Mesendoderm (in vitro differentiated cells): ENCODE data around the gene PRR9.
A peak's percentile ranks its signal among the peaks of the same experiment; 100 is the strongest.

Experiments used
- DNase-seq: peaks from one replicate; pipeline ENCODE4 v3.0.0; 2013
- H2AK5ac ChIP-seq: 2 replicates; pipeline ENCODE4 v1.6.1; 2013; ENCODE audit warnings: low read length, inconsistent platforms
- H2BK120ac ChIP-seq: 2 replicates; pipeline ENCODE4 v1.6.1; 2013; ENCODE audit warnings: low read depth, mild to moderate bottlenecking, low read length, moderate library complexity, mixed read lengths
- H2BK15ac ChIP-seq: replicated peaks from 2 replicates; pipeline ENCODE4 v1.6.1; 2013; ENCODE audit warnings: low read depth, mild to moderate bottlenecking, moderate library complexity
- H2BK5ac ChIP-seq: 2 replicates; pipeline ENCODE4 v1.6.1; 2013; ENCODE audit warnings: low read length, inconsistent platforms
- H3K18ac ChIP-seq: 2 replicates; pipeline ENCODE4 v1.6.1; 2013; ENCODE audit warnings: mild to moderate bottlenecking, low read length, mixed read lengths
- H3K23ac ChIP-seq: one replicate; pipeline ENCODE4 v1.6.1; 2013; ENCODE audit warnings: low read length
- H3K27ac ChIP-seq: 2 replicates; pipeline ENCODE4 v1.5.1; 2013; ENCODE audit warnings: low read depth, mild to moderate bottlenecking, inconsistent platforms, low read length, moderate library complexity
- H3K27me3 ChIP-seq: 2 replicates; pipeline ENCODE4 v1.6.1; 2013; ENCODE audit warnings: low read length, control low read depth, mild to moderate bottlenecking, inconsistent platforms; ENCODE audit not compliant: insufficient read depth, poor library complexity
- H3K36me3 ChIP-seq: 2 replicates; pipeline ENCODE4 v1.6.1; 2013; ENCODE audit warnings: low read length, inconsistent platforms; ENCODE audit not compliant: control insufficient read depth, insufficient read depth
- H3K4ac ChIP-seq: one replicate; pipeline ENCODE4 v1.6.1; 2013; ENCODE audit warnings: low read depth, mild to moderate bottlenecking, low read length, moderate library complexity
- H3K4me1 ChIP-seq: 2 replicates; pipeline ENCODE4 v1.6.1; 2013; ENCODE audit warnings: low read depth, low read length, inconsistent platforms; ENCODE audit not compliant: control insufficient read depth
- H3K4me2 ChIP-seq: 2 replicates; pipeline ENCODE4 v1.6.1; 2013; ENCODE audit warnings: low read length
- H3K4me3 ChIP-seq: 2 replicates; pipeline ENCODE4 v1.5.1; 2013; ENCODE audit warnings: mild to moderate bottlenecking, low read length
- H3K56ac ChIP-seq: one replicate; pipeline ENCODE4 v1.6.1; 2013; ENCODE audit warnings: low read length
- H3K79me1 ChIP-seq: 2 replicates; pipeline ENCODE4 v1.6.1; 2013; ENCODE audit warnings: low read length, inconsistent platforms
- H3K79me2 ChIP-seq: 2 replicates; pipeline ENCODE4 v1.6.1; 2013; ENCODE audit warnings: mild to moderate bottlenecking, low read length; ENCODE audit not compliant: control insufficient read depth, insufficient read depth
- H3K9ac ChIP-seq: 2 replicates; pipeline ENCODE4 v1.6.1; 2013; ENCODE audit warnings: low read length, inconsistent platforms
- H4K5ac ChIP-seq: one replicate; pipeline ENCODE4 v1.6.1; 2013; ENCODE audit warnings: low read length
- H4K8ac ChIP-seq: one replicate; pipeline ENCODE4 v1.6.1; 2013; ENCODE audit warnings: low read depth, mild to moderate bottlenecking, control low read depth, low read length, moderate library complexity
- WGBS: extraction: QIAGEN DNeasy Blood & Tissue Kit; methylation state at CpG from one replicate; pipeline ENCODE4 v1.1.7; 2013; ENCODE audit warnings: low lambda C conversion rate, missing lambda C conversion rate; ENCODE audit not compliant: insufficient coverage; ENCODE audit errors: extremely low coverage; 5-methylcytosine and 5-hydroxymethylcytosine counted together

The PRR9 gene

GRCh38 chr1:153206631-153207030, 10.8 kb upstream of the PRR9 start:
- Histone ChIP-seq H3K79me2 (no peaks in the 10 kb centered on the region), H3K4me1 (peaks cover 4% of the 10 kb centered on the region), H3K4me2 (no peak overlapping the region), H3K9ac (no peak overlapping the region), H2BK5ac (no peak overlapping the region), H2AK5ac (no peak overlapping the region), H4K8ac (no peak overlapping the region), H3K56ac (no peak overlapping the region), H3K23ac (no peak overlapping the region), H4K5ac (no peak overlapping the region), H3K79me1 (no peaks in the 10 kb centered on the region), H3K27ac (no peak overlapping the region), H3K4ac (no peak overlapping the region), H3K27me3 (no peaks in the 10 kb centered on the region), H2BK120ac (no peak overlapping the region), H3K18ac (no peak overlapping the region), H3K36me3 (no peaks in the 10 kb centered on the region), H2BK15ac (no peak overlapping the region), H3K4me3 (no peak overlapping the region)
- DNase-seq = no peak
- WGBS = no CpG with 5 or more reads among the region's 9 CpGs

- peak overlapping the region; percentile 49 for H3K56ac ChIP-seq
- DNase-seq = peak; percentile 12
- H3K4ac ChIP-seq = no peak overlapping the region
- WGBS = no CpG with 5 or more reads among the region's 7 CpGs
- no peak overlapping the region for H2BK120ac ChIP-seq
- H3K79me1 ChIP-seq = no peaks in the 10 kb centered on the region
- H4K5ac ChIP-seq = no peak overlapping the region
- H3K9ac ChIP-seq = no peak overlapping the region
- no peak overlapping the region for H2BK15ac ChIP-seq
- H3K4me1 ChIP-seq = peaks cover 8% of the 10 kb centered on the region
- no peaks in the 10 kb centered on the region for H3K36me3 ChIP-seq
- no peak overlapping the region for H2AK5ac ChIP-seq
- H3K23ac ChIP-seq = no peak overlapping the region
- no peak overlapping the region for H2BK5ac ChIP-seq
- H3K18ac ChIP-seq = no peak overlapping the region
- peaks cover 1% of the 10 kb centered on the region for H3K27me3 ChIP-seq
- no peak overlapping the region for H3K4me3 ChIP-seq
- no peaks in the 10 kb centered on the region for H3K79me2 ChIP-seq
- H3K27ac ChIP-seq = no peak overlapping the region
- no peak overlapping the region for H3K4me2 ChIP-seq
- H4K8ac ChIP-seq = no peak overlapping the region
Observed at GRCh38 chr1:153210206-153210605, 7.2 kb upstream of the PRR9 start.

GRCh38 chr1:153212201-153212600, 5.2 kb upstream of the PRR9 start:
- Histone ChIP-seq H2AK5ac (no peak overlapping the region), H3K79me2 (no peaks in the 10 kb centered on the region), H3K4me3 (no peak overlapping the region), H3K9ac (no peak overlapping the region), H2BK15ac (no peak overlapping the region), H3K79me1 (no peaks in the 10 kb centered on the region), H3K4me1 (peaks cover 8% of the 10 kb centered on the region), H2BK120ac (no peak overlapping the region), H4K5ac (no peak overlapping the region), H3K23ac (no peak overlapping the region), H2BK5ac (no peak overlapping the region), H3K36me3 (no peaks in the 10 kb centered on the region), H3K56ac (no peak overlapping the region), H3K4ac (no peak overlapping the region), H3K27ac (no peak overlapping the region), H3K4me2 (no peak overlapping the region), H4K8ac (no peak overlapping the region), H3K18ac (no peak overlapping the region), H3K27me3 (peaks cover 2% of the 10 kb centered on the region)
- DNase-seq = peak; percentile 88
- WGBS = no CpG with 5 or more reads among the region's 5 CpGs

GRCh38 chr1:153213519-153213918, 3.9 kb upstream of the PRR9 start:
- no peak overlapping the region for H3K4ac ChIP-seq
- no peak overlapping the region for H3K27ac ChIP-seq
- no CpG with 5 or more reads among the region's 4 CpGs for WGBS
- peaks cover 2% of the 10 kb centered on the region for H3K27me3 ChIP-seq
- no peak overlapping the region for H3K56ac ChIP-seq
- no peak overlapping the region for H3K4me2 ChIP-seq
- no peak overlapping the region for H2BK120ac ChIP-seq
- no peak overlapping the region for H2AK5ac ChIP-seq
- H3K4me3 ChIP-seq = no peak overlapping the region
- no peaks in the 10 kb centered on the region for H3K79me1 ChIP-seq
- H3K18ac ChIP-seq = no peak overlapping the region
- H3K79me2 ChIP-seq = no peaks in the 10 kb centered on the region
- no peaks in the 10 kb centered on the region for H3K36me3 ChIP-seq
- H4K5ac ChIP-seq = no peak overlapping the region
- H3K9ac ChIP-seq = no peak overlapping the region
- no peak overlapping the region for H2BK15ac ChIP-seq
- no peak overlapping the region for H4K8ac ChIP-seq
- H2BK5ac ChIP-seq = no peak overlapping the region
- H3K23ac ChIP-seq = no peak overlapping the region
- no peak for DNase-seq
- peaks cover 8% of the 10 kb centered on the region for H3K4me1 ChIP-seq

GRCh38 chr1:153217744-153218416, 496 bp downstream of the PRR9 start:
- Histone ChIP-seq H3K9ac (no peak overlapping the region), H3K79me2 (no peaks in the 10 kb centered on the region), H4K8ac (no peak overlapping the region), H3K4me2 (no peak overlapping the region), H2BK5ac (no peak overlapping the region), H2BK120ac (no peak overlapping the region), H3K4ac (no peak overlapping the region), H3K27me3 (peaks cover 2% of the 10 kb centered on the region), H2AK5ac (no peak overlapping the region), H3K36me3 (no peaks in the 10 kb centered on the region), H3K56ac (no peak overlapping the region), H3K27ac (no peak overlapping the region), H3K23ac (no peak overlapping the region), H3K4me1 (no peaks in the 10 kb centered on the region), H4K5ac (no peak overlapping the region), H3K18ac (no peak overlapping the region), H3K4me3 (no peak overlapping the region), H3K79me1 (no peaks in the 10 kb centered on the region), H2BK15ac (no peak overlapping the region)
- WGBS = no CpG with 5 or more reads among the region's 2 CpGs
- DNase-seq = no peak
